ENCODE results near the gene PLEKHA7.

DNA sequence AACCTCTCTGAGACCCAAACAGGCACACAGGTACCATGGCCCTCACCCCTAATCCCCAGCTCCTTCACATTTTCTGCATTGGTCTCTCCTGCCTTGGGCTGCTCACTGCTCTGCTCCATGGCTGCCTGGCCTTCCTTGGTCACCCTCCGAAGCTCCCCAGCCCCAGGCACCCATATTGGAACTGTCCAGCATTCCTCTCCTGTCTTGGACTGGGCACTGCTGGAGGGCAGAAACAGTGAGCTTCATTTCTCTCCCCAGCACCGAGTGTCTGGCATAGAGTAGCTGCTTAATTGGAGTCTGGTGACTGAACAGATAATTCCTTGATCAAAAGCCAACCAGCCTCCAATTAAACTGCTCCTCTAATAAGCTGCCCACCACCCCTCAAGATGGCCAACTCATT is 13.2 kb downstream of the PLEKHA7 start:
- TF ChIP-seq, protein P1, sequence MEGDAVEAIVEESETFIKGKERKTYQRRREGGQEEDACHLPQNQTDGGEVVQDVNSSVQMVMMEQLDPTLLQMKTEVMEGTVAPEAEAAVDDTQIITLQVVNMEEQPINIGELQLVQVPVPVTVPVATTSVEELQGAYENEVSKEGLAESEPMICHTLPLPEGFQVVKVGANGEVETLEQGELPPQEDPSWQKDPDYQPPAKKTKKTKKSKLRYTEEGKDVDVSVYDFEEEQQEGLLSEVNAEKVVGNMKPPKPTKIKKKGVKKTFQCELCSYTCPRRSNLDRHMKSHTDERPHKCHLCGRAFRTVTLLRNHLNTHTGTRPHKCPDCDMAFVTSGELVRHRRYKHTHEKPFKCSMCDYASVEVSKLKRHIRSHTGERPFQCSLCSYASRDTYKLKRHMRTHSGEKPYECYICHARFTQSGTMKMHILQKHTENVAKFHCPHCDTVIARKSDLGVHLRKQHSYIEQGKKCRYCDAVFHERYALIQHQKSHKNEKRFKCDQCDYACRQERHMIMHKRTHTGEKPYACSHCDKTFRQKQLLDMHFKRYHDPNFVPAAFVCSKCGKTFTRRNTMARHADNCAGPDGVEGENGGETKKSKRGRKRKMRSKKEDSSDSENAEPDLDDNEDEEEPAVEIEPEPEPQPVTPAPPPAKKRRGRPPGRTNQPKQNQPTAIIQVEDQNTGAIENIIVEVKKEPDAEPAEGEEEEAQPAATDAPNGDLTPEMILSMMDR (IDR thresholded peaks at IDR 0.05), result no peak
- TF ChIP-seq POLR2AphosphoS5 (IDR thresholded peaks at IDR 0.05; ENCODE audit: insufficient read depth in 1 of 2, low read depth in 1 of 2) (no peak), POLR2A (IDR thresholded peaks at IDR 0.05) (no peak)

Data from vagina (tissue), 2 donors.